Esophagus mucosa (tissue), 1 donor: Measurements from ENCODE around the gene SEMA6A. TPM values are rescaled to one million over a fixed set of nuclear protein-coding genes. Genes with fewer than 3 reads are reported as not detected.

Experiments
- ATAC-seq: fragments of 200-7000 bp; cut with Tn5 transposase; one replicate; pipeline ENCODE4 v1.9.1; 2020
- total RNA-seq: library from RNA; stranded (reverse); gene quantifications from one replicate; pipeline ENCODE4 v1.2.4, GENCODE V29; 2023
- donor health status: DM: yes; HTN: yes; CAD: no.

SEMA6A gene
- total RNA-seq, 1 donor from 2014 or later = 6.1 TPM

DNA sequence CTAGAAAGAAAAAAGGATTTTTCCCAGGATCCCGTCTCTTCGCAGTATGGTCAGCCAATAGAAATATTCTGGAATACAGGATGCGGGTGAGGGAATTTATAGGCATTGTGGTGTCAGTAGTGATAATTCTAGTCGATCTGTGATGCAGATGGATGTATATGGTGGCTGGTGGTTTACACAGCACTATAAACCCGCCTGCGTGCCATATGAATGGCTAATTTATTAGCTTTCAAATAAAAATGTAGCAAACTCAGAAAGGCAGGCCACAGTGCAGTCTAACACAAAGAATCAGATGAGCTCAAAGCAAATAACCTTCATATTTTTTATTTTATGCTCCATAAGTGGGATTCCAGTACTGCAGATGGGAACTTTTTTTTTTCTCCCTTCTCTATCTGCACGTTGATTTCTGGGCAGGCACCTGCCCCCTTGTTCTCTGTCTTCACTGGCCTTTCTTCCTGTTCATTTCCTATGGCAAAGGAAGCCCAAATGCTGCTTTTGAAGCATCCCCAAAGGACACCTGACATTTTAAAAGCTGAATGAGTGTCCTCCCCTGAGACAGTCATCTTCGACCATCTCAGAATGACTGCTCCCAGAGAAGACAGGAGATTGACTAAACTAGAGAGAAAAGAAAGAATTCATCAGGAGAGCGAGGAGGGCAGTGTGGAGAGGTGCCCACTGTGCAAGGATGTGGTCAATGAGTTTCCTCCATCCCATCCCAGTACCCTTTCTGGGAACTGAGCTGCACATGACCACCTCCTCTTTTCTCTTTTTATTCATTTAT, 52.1 kb downstream of the SEMA6A start:
- ATAC-seq = no peak

GRCh38 chr5:116521173-116521872, 53.3 kb downstream of the SEMA6A start:
- ATAC-seq = peak; percentile 43

DNA sequence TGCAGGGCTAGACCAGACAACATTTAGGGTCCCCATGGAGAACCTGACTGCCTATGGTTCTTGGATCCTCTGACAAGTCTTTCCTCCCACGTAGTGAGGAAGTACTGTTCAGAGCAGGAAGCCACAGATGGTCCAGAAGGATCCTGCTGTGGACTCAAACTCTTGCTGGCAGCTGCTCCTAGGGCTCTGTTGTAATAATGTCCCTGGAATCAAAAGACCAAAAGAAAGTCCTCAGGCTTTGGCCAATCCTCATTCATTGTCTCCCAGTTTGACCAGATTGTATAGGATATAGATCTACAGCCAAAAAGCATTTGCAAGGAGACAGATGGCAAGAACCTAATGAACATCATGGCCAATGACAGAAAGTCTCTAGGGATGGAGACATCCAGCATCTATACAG, 53.9 kb downstream of the SEMA6A start:
- no peak for ATAC-seq

- ATAC-seq = peak; percentile 76
Measured at GRCh38 chr5:116518423-116518822, 56.2 kb downstream of the SEMA6A start.

DNA sequence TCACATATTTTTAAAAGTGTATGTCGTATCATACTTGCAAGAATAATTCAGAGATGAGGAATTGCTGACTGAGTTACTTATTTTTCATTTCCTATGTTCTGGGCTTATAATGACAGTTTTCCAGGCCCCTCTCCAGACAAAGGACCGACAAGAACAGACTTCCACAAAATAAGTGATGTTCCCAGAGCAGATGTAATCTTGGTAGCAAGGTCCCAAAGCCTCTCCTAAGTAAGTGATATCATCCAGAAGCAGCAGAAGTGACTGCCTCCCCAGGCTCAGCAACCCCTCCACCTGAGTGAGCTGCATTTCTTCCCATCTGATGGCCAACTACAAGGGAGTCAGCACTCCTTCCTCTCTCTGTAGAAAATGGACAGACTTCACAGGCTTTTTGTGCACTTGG, 57.1 kb downstream of the SEMA6A start:
- ATAC-seq = no peak

DNA sequence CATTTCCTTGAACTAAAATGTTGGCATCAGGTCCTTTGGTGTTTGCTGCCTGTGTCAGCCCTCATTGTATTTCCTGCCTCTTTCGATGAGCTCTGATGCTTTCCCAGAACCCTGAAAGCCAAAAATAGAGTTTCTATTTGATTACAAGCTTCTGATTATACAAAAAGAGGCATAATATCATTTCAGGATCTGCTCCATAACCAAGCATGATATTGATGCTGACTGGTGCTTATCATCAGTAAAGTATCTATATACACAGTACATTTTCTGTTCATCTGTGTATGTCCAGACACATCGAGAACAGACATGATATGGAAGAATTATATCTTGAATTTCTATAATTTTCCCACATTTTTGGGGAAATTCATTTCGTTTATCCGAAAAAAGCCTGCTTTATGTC, 58.6 kb downstream of the SEMA6A start:
- ATAC-seq = no peak

DNA sequence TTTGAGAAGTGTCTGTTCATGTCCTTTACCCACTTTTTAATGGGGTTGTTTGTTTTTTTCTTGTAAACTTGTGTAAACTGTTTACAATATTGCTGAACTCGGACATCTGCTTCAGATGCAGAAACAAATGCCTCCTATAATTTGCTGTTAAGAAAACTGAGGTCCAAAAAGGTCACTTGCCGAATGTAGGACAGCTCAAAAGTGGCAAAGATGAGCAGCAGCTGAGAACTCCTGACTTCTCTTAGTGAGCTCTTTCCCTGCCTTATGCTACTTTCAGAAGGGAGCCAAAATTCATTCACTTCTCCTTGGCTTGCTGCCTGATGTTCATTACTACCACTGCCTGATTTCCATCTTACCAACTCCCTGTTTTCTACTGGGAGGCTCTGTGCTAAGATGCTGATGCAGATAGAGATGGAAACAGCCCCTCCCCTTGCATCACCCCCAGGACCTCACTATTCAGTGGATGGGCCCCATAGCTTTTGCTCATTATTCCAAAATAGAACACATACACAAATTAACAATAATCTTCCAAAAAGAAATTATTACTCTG, 60.1 kb downstream of the SEMA6A start:
- ATAC-seq = no peak

DNA sequence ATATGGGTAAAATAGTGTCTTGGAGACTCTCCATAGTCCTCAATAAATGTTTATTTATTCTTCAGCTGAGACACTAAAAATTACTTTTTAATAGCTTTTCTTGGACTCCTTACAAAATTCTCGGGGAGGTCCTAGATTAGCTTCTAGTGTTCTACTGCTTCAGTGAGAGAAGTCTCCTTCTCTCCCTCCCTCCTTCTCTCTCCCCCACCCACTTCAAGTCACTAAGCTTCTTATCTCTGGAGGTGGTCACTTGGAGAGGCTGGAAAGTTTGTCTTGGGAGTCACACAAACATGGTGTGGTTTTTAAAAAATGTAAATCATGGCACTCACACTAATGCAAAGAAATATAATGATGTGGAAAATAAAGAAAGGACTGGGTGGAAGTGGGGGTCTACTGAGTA, 64.1 kb downstream of the SEMA6A start:
- ATAC-seq = no peak

DNA sequence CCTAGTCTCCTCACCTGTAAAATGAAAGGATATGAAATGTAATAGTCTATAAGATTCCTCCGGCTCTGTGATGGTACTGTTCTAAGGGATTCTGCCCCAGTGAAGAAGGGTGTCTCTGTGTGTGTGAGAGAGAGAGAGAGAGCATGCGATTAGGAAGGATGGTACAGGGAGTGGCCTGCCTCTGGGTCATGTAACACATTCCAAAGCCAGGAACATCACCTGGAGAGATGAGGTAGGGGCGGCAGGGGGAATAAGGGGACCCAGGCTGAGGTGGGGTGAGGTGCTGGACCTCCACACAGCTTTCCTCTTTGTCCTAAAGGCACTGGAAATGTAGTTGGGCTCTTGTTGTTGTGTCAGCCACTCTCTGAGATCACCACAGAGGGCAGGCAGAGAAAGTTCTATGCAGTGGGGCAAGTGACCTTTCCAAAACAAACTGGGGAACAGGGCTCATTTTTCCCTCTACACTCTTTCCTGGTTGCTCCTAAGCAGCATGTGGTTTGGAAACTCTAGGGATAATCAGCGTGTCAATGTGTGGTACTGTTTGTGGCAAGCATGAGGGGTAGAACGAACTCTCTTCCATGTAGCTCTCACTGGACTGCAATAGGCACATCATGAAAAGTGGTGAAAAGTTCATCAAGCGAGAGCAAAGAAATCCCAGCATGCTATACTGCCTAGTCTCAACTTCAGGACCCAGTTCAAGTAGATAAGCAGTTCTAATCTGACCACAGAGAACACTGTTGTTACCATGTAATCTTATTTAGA, 65.0 kb downstream of the SEMA6A start:
- no peak for ATAC-seq

- ATAC-seq = no peak
Measured at GRCh38 chr5:116508835-116509234, 65.8 kb downstream of the SEMA6A start.

DNA sequence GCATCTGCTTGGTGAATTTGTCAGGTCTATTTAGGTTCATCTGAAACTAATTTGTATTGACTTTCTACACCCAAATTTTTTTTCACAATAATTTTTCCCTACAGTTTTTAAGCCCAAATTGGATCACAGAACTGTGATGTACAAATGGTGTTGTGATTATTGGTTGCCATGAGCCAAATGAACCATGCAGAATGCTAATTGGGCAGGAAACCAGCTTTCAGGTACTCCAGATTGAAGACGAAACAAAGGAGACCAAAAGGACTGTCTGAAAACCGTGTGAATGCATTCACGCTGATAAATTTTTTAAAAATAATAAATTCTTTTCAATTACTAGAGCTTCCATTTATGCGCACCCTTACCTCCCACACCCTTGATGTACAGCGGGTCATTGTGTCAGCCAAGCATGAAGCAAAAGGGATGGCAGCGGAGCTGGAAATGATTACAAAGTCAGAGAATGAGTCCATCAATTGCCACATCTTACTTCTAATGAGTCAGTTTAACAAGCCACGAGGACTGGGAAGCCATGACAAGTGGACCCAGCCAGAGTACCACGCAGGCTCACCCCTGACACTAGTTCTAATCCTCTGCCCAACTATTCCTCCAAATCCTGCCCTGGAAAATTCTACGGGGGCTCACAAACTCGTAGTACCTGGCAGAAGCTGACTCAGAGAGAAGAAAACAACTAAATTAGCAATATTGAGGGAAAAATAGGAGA, 66.5 kb downstream of the SEMA6A start:
- no peak for ATAC-seq

- no peak for ATAC-seq
Measured at GRCh38 chr5:116507051-116507537, 67.5 kb downstream of the SEMA6A start.

DNA sequence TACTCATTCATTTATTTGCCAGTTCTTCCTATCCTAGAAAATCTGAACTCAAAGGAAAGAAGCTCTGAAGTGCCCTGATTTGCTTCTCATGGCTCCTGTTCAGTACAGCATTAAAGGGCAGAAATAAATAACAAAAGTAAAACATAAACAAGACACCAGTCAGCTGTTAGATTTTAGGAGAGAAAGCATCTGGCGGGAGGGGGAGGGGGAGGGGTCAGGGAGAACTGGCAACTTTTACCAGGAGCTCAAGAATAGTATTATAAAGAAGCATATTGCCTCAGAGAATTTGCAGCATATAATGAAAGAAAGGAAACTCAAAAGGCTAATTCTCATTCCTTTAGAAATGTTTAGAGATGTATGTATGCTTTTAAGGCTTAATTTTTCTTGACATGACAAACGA, 68.1 kb downstream of the SEMA6A start:
- ATAC-seq = no peak

DNA sequence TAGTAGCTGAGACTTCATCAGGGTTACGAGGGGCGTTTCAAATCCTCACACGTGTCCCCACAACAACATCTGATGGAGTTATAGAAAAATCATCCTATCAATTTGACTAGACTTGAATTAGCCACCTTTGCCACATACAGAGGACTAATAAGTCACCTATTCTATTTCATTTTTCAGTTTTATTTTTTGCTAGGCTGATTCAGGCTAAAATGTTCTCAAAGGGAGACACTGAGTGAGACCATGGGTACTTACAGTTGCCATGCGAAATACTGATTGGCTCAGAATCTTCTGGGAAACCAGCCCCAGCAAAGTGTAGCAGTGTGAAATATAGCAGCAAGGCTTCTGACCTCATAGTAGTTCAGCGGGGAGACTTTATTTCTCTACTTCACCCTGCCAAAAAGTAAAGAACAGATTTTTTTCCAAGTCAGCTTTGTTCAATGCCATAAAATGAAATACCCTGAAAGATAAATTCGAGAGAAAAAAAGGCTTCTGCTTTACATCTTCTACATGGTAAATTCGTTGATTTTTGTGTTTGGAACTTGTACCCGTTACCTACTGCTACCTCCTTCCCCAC, 69.9 kb downstream of the SEMA6A start:
- ATAC-seq = no peak

DNA sequence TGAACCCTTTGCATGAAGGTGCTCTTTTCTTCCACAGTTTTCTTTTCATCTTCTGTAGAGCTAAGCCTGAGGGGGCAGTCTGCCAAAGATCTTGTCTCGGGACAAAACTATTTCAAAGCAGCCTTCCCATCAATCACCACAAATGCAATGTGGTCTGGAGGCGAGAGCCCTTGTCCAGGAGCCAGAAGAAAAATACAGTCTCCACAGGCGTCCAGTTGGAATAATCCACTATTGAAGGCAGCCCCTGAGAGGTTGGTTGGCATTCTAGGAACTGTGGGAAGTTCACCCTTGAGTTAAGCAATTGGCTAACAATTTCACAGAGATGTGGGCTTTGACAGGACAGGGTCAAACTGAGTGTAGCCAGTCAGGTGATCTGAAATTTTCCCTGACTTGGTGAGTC, 72.0 kb downstream of the SEMA6A start:
- no peak for ATAC-seq

DNA sequence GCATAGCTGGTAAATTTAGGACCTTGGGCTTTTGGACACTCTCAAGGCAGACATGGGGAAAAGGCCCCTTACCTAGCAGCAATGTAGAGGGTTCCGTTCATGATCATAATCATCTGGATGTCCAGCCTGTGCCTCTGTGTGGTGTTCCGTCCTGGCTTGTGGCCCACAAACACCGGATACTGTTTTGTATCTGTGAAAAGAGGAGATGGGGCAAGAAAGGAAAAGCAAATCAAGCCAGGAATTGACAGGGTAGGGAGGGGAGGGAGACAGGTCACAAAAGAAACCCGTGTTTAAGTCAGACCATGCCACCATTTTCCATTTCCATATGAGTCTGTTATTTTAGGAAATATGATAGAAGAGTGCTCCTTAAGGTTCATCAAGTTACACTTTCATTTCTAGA, 72.5 kb downstream of the SEMA6A start:
- ATAC-seq = no peak

DNA sequence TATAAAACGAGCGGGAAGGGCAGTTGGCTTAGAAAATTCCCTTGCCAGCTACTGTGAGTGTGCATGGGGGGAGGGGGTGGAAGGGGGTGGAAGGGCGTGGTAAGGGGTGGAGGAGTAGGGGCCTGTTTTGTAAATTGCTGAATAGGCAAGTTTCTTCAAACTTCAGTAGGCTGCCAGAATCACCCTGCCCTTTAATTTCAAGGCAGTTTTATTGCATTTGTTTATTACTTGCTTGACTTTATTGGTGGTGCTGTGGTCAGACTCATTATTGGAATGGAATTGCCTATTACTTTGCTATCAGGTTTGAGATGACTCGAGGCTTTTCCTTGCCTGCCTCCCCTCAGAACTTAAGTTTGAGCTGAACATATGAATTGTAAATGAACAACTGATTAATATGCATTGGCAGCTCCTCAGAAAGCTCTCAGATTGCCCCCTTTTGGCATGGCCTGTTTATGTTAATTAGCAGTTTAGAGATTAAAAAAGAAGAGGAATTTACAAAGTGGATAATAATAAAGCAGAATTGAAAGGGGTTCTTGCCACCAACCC, 76.0 kb downstream of the SEMA6A start:
- ATAC-seq = no peak

- no peak for ATAC-seq
Measured at GRCh38 chr5:116497631-116498030, 77.0 kb downstream of the SEMA6A start.

DNA sequence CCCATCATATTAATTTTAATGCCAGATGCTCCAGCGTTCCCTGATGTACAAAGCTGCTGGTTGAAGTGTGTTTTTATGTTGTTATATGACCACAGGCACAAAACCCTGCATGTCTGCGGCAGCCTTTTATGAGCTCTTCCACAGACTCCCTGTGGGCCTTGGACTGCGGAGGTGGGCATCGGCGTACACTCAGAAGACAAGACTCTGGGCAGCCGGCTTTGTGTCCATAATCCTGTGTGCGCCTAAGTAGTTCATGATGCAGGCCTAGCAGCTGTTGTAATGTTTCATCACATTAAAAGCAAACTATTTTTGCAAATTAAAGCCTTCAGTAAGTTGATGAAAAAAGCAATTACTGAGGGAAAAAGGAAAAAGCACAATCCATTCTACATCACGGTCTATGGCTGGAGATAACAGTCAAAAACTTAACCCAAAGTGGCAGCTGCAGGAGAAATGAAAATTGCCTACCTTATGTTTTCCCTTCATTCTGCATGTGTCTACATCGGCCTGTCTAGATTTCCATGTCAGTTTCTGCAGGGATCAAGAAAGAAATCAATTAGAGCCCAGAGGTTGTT, 78.8 kb downstream of the SEMA6A start:
- ATAC-seq = no peak

- no peak for ATAC-seq
Measured at GRCh38 chr5:116494784-116495450, 79.7 kb downstream of the SEMA6A start.

DNA sequence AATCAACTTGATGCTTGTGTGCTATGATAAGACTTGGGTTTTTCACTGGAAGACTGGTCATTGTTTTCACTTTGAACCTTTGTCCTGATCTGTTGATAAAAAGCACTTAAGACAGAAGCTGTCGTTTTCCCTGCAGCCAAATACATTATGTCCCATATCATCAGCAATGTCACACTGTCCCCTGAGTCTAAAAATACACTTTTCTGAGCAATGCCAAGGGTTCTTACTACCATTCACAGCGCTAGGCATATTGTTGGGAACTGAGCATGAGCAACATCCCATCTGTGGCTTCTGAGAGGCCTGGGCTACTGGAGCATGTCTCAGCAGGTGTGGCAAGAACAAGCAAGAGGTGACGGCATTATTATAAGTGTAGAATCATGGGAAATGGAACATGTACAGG, 81.8 kb downstream of the SEMA6A start:
- peak; percentile 90 for ATAC-seq
